HG03108 (cell line): ENCODE data around the gene ANKRD13B.
"Not testable (repeated sequence)": the region's sequence is repeated elsewhere in the genome, so short reads cannot be mapped to it uniquely, and the experiment has no call there.

Experiments
- ATAC-seq: cut with Tn5 transposase; IDR thresholded peaks from one replicate; pipeline ENCODE4 v1.9.1; 2021; ENCODE audit warnings: moderate library complexity; ENCODE audit not compliant: unreplicated experiment

The ANKRD13B gene

DNA sequence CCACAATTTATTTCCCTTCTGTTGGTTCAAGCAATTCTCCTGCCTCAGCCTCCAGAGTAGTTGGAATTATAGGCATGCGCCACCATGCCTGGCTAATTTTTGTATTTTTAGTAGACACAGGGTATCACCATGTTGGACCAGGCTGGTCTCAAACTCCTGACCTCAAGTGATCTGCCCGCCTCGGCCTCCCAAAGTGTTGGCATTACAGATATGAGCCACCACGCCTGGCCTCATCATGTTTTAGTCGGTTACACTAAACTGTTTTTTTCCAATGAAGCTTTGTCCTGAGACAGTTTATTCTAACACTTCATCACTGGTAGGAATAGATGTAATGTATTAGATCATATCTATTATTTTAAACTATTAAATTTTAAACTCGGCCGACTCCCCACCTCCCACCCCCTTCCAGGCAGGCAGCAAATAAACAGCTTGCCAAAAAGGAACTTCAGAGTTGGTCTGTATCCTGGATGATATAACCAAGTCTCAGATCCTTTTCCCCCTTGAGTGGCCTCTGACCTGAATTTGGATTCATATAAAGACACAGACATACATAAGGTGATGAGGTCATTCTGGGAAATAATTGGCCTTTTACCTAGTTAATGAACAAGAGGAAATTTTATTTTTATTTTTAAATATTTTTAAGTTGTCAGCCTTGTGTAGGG is 48.2 kb downstream of the ANKRD13B start:
- ATAC-seq, result no peak

- no peak for ATAC-seq
These were observed 49.3 kb downstream of the ANKRD13B start for GRCh38 chr17:29642171-29642611.

GRCh38 chr17:29643817-29644160 is 50.9 kb downstream of the ANKRD13B start:
- no peak for ATAC-seq

DNA sequence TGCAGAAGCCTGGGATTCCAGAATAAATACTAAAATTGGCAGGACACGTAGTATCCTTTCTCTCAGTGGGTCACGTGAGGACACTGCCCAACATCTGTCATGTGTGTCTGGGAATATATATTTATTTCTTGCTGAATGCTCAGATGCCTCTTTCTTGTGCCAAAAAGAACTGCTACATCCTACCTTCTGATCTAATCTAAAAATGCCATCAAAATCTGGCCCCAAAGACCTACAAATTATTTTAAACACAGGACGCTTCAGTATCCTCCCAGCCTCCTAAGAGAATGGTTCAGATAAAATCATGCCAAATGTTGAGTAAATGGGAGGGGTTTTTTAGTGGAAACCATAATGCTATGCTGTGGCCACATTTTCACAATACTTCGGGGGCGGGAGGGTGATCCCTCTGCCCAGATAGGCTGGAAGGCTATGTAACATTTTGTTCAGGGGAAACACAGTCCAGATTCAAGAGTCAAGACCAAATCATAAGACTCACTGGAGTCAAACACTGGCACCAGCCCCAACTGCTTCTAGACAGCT is 52.7 kb downstream of the ANKRD13B start:
- ATAC-seq, result no peak

DNA sequence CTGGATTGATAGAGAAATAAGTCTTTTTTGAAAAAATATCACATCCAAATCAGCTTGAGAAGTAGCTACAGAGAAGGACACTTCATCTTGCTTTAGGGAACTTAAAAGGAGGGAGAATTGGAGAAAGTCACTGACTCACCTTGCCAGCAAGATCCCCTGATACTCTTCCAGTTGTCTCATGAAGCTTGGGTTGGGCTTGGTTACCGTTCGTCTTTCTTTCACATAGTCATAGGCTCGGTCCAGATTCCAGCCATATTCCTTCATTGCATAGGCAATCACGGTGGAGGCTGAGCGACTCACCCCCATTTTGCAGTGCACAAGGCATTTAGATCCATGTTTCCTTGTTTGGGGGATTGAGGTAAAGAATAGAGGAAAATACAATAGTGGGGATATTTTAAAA is 55.1 kb downstream of the ANKRD13B start:
- ATAC-seq, result no peak

DNA sequence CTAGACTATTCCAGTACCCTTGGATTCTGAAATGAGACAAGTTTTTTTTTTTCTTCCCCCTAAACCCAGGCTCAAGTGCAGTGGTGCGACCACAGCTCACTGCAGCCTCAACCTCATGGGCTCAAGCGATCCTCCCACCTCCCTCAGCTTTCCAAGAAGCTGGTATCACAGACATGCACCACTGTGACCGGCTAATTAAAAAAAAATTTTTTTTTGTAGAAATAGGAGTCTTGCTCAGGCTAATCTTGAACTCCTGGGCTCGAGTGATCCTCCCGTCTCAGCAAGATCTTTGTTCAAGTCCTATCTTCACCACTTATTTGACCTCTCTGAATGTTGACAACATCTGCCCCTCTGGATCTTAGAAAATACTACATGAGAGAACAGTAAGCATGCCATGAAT is 56.4 kb downstream of the ANKRD13B start:
- no peak for ATAC-seq

DNA sequence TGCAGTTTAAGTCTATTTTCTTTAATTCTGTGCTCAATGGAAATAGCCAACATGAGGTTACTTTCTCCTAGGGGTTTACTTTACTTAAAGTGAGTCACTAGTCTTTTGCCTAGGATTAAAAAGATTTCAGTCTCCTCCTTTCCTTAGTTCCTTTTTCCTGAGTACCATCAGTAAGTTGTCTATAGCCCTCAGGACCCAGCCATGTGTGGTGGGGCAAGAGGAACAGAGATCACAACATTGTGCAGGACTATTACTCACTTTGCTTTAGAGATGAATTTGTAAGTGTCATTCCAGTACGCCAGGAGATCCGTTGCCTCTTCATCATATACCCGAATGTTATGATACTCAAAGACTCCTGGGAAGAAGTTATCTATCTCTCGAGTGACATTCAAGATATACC is 57.5 kb downstream of the ANKRD13B start:
- no peak for ATAC-seq

DNA sequence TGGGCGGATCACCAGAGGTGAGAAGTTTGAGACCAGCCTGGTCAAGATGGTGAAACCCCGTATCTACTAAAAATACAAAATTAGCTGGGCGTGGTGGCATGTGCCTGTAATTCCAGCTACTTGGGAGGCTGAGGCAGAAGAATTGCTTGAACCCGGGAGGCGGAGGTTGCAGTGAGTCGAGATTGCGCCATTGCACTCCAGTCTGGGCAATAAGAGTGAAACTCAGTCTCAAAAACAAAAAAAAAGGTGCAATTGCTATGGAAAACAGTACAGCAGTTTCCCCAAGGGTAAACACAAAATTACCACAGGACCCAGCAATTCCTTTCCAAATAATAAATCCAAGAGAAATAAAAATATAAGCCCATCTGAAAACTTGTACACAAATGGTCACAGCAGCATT is 59.0 kb downstream of the ANKRD13B start:
- ATAC-seq, result not testable (repeated sequence)

GRCh38 chr17:29652976-29653375 is 60.0 kb downstream of the ANKRD13B start:
- ATAC-seq, result no peak

GRCh38 chr17:29653995-29654714 is 61.2 kb downstream of the ANKRD13B start:
- ATAC-seq, result no peak

DNA sequence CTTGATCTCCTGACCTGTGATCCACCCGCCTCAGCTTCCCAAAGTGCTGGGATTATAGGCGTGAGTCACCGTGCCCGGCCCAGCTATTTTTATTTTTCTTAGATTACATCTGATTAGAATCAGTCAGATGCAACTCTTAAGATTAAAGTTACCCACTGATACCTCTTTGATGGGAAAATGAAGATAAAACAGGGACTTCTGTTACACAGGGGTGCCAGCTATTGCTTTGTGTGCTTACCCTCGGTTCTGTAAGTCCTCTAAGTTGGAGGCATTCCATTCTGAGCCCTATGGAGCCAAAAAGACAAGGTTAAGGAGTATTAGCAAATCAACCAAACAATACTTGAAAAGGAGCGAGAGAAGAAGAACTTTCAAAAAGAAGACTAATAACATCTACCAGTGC is 62.4 kb downstream of the ANKRD13B start:
- ATAC-seq, result no peak

GRCh38 chr17:29659155-29659554 is 66.2 kb downstream of the ANKRD13B start:
- ATAC-seq, result no peak

DNA sequence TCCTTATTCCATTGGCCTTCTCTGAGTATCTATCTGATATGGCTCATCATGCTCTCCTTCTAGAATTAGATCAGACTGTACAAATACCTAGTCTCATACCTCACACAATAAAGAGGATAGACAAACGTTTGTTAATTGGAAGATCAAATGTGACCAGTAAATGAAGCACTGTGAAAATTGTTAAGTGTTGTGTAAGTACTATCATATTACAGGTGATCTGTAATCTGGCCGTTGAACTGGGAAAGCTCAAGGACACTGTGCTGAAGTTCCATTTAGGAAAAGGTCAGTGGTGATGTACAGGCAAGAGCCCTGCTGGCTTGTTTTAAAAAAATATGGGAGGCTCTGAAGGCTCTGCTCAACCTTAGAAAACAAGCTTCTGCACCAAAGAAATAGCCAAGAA is 68.3 kb downstream of the ANKRD13B start:
- ATAC-seq, result no peak

DNA sequence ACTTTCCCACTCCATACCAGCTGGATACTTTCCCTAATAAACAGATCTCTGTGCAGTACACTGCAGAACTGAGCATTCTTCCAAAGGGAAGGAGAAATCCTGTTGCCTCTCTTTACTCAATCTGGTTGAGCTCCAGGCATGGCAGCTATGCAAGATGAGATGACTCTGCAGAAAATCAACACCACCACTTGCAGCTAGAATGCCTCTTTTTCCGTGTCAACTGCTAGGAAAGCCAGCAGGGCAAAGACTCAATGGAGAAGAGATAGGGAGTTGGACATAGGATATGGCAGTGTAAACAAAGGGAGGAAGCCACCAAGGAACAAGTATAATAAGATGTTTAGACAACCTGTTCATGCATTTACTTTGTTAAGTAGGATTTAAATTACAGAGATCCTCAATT is 70.2 kb downstream of the ANKRD13B start:
- no peak for ATAC-seq
